SKM-1 treated with dmso at 0.1 percent for 144 hours (cell line): ENCODE measurements around the gene TMPRSS11D.
A peak's percentile ranks its signal among the peaks of the same experiment; 100 is the strongest.

Source experiments
- DNase-seq: peaks from one replicate; lab custom pipeline; 2025; ENCODE audit not compliant: unreplicated experiment; lab: John Stamatoyannopoulos, UW

TMPRSS11D gene

GRCh38 chr4:67891645-67892044 is 7.8 kb upstream of the TMPRSS11D start:
- no peak for DNase-seq

- DNase-seq: no peak
These were observed 2.5 kb upstream of the TMPRSS11D start for GRCh38 chr4:67886281-67886680.

GRCh38 chr4:67885762-67886161 is 2.0 kb upstream of the TMPRSS11D start:
- DNase-seq: no peak

- DNase-seq: no peak
These were observed 899 bp upstream of the TMPRSS11D start for GRCh38 chr4:67884701-67885100.

- DNase-seq: peak; percentile 29
These were observed 344 bp downstream of the TMPRSS11D start for GRCh38 chr4:67883458-67883857.

- no peak for DNase-seq
These were observed 2.8 kb downstream of the TMPRSS11D start for GRCh38 chr4:67880866-67881610.

GRCh38 chr4:67879486-67879885 is 4.3 kb downstream of the TMPRSS11D start:
- no peak for DNase-seq

GRCh38 chr4:67877086-67877485 is 6.7 kb downstream of the TMPRSS11D start:
- DNase-seq: no peak

GRCh38 chr4:67874986-67875385 is 8.8 kb downstream of the TMPRSS11D start:
- no peak for DNase-seq

- no peak for DNase-seq
These were observed 10.7 kb downstream of the TMPRSS11D start for GRCh38 chr4:67873116-67873515.

GRCh38 chr4:67871867-67872266 is 11.9 kb downstream of the TMPRSS11D start:
- peak; percentile 19 for DNase-seq

GRCh38 chr4:67869580-67870190 is 14.1 kb downstream of the TMPRSS11D start:
- DNase-seq: no peak

- DNase-seq: no peak
These were observed 22.3 kb downstream of the TMPRSS11D start for GRCh38 chr4:67861513-67861912.

- no peak for DNase-seq
These were observed 30.5 kb downstream of the TMPRSS11D start for GRCh38 chr4:67853336-67853735.

GRCh38 chr4:67820903-67821302 is 62.9 kb downstream of the TMPRSS11D start:
- no peak for DNase-seq

GRCh38 chr4:67810011-67810410 is 73.8 kb downstream of the TMPRSS11D start:
- no peak for DNase-seq

- no peak for DNase-seq
These were observed 74.3 kb downstream of the TMPRSS11D start for GRCh38 chr4:67809502-67809901.

- DNase-seq: no peak
These were observed 87.0 kb downstream of the TMPRSS11D start for GRCh38 chr4:67796810-67797209.

GRCh38 chr4:67790721-67791120 is 93.1 kb downstream of the TMPRSS11D start:
- no peak for DNase-seq

GRCh38 chr4:67787311-67787710 is 96.5 kb downstream of the TMPRSS11D start:
- DNase-seq: no peak

GRCh38 chr4:67785528-67785927 is 98.3 kb downstream of the TMPRSS11D start:
- no peak for DNase-seq

GRCh38 chr4:67779631-67780030 is 104.2 kb downstream of the TMPRSS11D start:
- no peak for DNase-seq

GRCh38 chr4:67776746-67777145 is 107.1 kb downstream of the TMPRSS11D start:
- DNase-seq: no peak
